ENCODE results near the gene XPR1. TPM values are rescaled to one million over a fixed set of nuclear protein-coding genes. Genes with fewer than 3 reads are reported as not detected.
"Not testable (repeated sequence)": the region's sequence is repeated elsewhere in the genome, so short reads cannot be mapped to it uniquely, and the experiment has no call there.

The XPR1 gene
- total and polyA plus RNA-seq, 2 of the 8 experiments (the other 6 are each of a cell fraction or from before 2014, with no cell fraction given): 28.6 to 43.9 TPM

DNA sequence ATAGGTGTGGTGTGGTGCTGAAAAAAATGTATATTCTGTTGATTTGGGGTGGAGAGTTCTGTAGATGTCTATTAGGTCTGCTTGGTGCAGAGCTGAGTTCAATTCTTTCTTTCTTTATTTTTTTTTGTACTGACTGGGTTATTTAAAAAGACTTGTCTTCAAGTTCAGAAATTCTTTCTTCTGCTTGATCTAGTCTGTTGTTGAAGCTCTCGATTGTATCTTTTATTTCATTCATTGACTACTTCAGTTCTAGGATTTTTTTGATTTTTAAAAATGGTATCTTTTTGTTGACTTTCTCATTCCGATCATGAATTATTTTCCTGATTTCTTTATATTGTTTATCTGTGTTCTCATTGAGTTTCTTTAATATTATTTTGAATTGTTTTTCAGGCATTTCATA is 70.6 kb downstream of the XPR1 start:
- not testable (repeated sequence) for H3K36me3 ChIP-seq (ENCODE audit: control insufficient read depth in 2 of 4, insufficient read depth in 4 of 4, low read length in 3 of 4); FAIRE-seq

DNA sequence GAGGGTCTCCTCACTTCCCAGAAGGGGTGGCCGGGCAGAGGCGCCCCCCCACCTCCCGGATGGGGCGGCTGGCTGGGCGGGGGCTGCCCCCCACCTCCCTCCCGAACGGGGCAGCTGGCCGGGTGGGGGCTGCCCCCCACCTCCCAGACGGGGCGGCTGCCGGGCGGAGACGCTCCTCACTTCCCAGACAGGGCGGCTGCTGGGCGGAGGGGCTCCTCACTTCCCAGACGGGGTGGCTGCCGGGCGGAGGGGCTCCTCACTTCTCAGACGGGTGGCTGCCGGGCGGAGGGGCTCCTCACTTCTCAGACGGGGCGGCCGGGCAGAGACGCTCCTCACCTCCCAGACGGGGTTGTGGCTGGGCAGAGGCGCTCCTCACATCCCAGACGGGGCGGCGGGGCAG is 78.9 kb downstream of the XPR1 start:
- H3K56ac ChIP-seq (replicated peaks; ENCODE audit: insufficient read length, low read depth, low read length); H2BK5ac ChIP-seq (ENCODE audit: low read depth, low read length); H2BK20ac ChIP-seq (ENCODE audit: low read length); H3K23me2 ChIP-seq (ENCODE audit: low read depth, low read length); POLR2A ChIA-PET (ENCODE audit: partially characterized antibody); H3K79me1 ChIP-seq (ENCODE audit: low read depth, low read length); H2BK12ac ChIP-seq (ENCODE audit: low read depth, low read length); H4K5ac ChIP-seq (ENCODE audit: insufficient read length, low read depth, low read length); H3K14ac ChIP-seq (ENCODE audit: insufficient read length); H3K4me3 ChIP-seq (ENCODE audit: extremely low read depth in 1 of 4, insufficient read depth in 2 of 4, low read depth in 3 of 4, low read length in 4 of 4); H2AFZ ChIP-seq (ENCODE audit: low read length); H3K79me2 ChIP-seq (ENCODE audit: control insufficient read depth in 1 of 2, insufficient read depth in 2 of 2, low read length in 2 of 2); H3K27me3 ChIP-seq (replicated peaks in 1 of 4; ENCODE audit: control insufficient read depth in 3 of 4, extremely low read depth in 1 of 4, insufficient read depth in 3 of 4, low read length in 3 of 4); H3K18ac ChIP-seq (ENCODE audit: extremely low read depth, low read length); H2AK5ac ChIP-seq (ENCODE audit: low read depth, low read length); DNase-seq (ENCODE audit: low read depth in 1 of 2, low spot score in 2 of 2); H4K20me1 ChIP-seq (replicated peaks in 1 of 2; ENCODE audit: control insufficient read depth in 1 of 2, insufficient read depth in 2 of 2, low read length in 2 of 2); H2BK120ac ChIP-seq (replicated peaks; ENCODE audit: low read depth, low read length); H3K9ac ChIP-seq (replicated peaks in 1 of 4; ENCODE audit: extremely low read depth in 1 of 4, low read depth in 3 of 4, low read length in 3 of 4); H4K8ac ChIP-seq (ENCODE audit: extremely low read depth, insufficient read depth, low read length); FAIRE-seq; H3K4me2 ChIP-seq (ENCODE audit: insufficient read depth in 1 of 2, low read depth in 2 of 2, low read length in 2 of 2); H4K91ac ChIP-seq (replicated peaks; ENCODE audit: insufficient read length, low read length); H3K27ac ChIP-seq (ENCODE audit: low read depth, low read length); H3K4me1 ChIP-seq (replicated peaks in 1 of 4; ENCODE audit: control insufficient read depth in 3 of 4, insufficient read depth in 4 of 4, low read length in 3 of 4); H3K23ac ChIP-seq (ENCODE audit: insufficient read length); H2BK15ac ChIP-seq (ENCODE audit: low read length); CTCF ChIA-PET (ENCODE audit: partially characterized antibody); H3K36me3 ChIP-seq (ENCODE audit: control insufficient read depth in 2 of 4, insufficient read depth in 4 of 4, low read length in 3 of 4); H3K4ac ChIP-seq (replicated peaks; ENCODE audit: insufficient read length, low read depth, low read length): not testable (repeated sequence)
- 100% methylated on average over 3 of the region's 30 CpGs; no CpG with 5 or more reads in 1 of the 2 experiments for WGBS, 2 experiments (ENCODE audit: extremely low coverage in 1 of 2, insufficient coverage in 1 of 2, insufficient read length in 1 of 2, insufficient replicate concordance in 2 of 2, low coverage in 1 of 2, low lambda C conversion rate in 2 of 2, missing lambda C conversion rate in 1 of 2)
- peaks cover 3 to 13% of the 10 kb centered on the region in 2 experiments; a peak in 3 of 4 replicates for H3K9me3 ChIP-seq (ENCODE audit: insufficient read depth in 2 of 2, low read depth in 1 of 2, low read length in 1 of 2)

More for the DNA sequence above, 70.6 kb downstream of the XPR1 start:
- H3K4me1 ChIP-seq (replicated peaks in 1 of 4; ENCODE audit: control insufficient read depth in 3 of 4, insufficient read depth in 4 of 4, low read length in 3 of 4); H3K9ac ChIP-seq (replicated peaks in 1 of 4; ENCODE audit: extremely low read depth in 1 of 4, low read depth in 3 of 4, low read length in 3 of 4); H3K23me2 ChIP-seq (ENCODE audit: low read depth, low read length); DNase-seq (ENCODE audit: low read depth in 1 of 2, low spot score in 2 of 2); H3K27ac ChIP-seq (ENCODE audit: low read depth, low read length); H4K5ac ChIP-seq (ENCODE audit: insufficient read length, low read depth, low read length); POLR2A ChIA-PET (ENCODE audit: partially characterized antibody); H3K18ac ChIP-seq (ENCODE audit: extremely low read depth, low read length); H3K27me3 ChIP-seq (replicated peaks in 1 of 4; ENCODE audit: control insufficient read depth in 3 of 4, extremely low read depth in 1 of 4, insufficient read depth in 3 of 4, low read length in 3 of 4); H3K14ac ChIP-seq (ENCODE audit: insufficient read length); H3K23ac ChIP-seq (ENCODE audit: insufficient read length); H2AFZ ChIP-seq (ENCODE audit: low read length); H3K4ac ChIP-seq (replicated peaks; ENCODE audit: insufficient read length, low read depth, low read length); H2BK120ac ChIP-seq (replicated peaks; ENCODE audit: low read depth, low read length); H4K91ac ChIP-seq (replicated peaks; ENCODE audit: insufficient read length, low read length); H2BK12ac ChIP-seq (ENCODE audit: low read depth, low read length); H4K8ac ChIP-seq (ENCODE audit: extremely low read depth, insufficient read depth, low read length); H3K9me3 ChIP-seq (ENCODE audit: insufficient read depth in 2 of 2, low read depth in 1 of 2, low read length in 1 of 2); H2BK20ac ChIP-seq (ENCODE audit: low read length); H4K20me1 ChIP-seq (replicated peaks in 1 of 2; ENCODE audit: control insufficient read depth in 1 of 2, insufficient read depth in 2 of 2, low read length in 2 of 2); H2BK15ac ChIP-seq (ENCODE audit: low read length); H3K79me1 ChIP-seq (ENCODE audit: low read depth, low read length); H3K56ac ChIP-seq (replicated peaks; ENCODE audit: insufficient read length, low read depth, low read length); H2AK5ac ChIP-seq (ENCODE audit: low read depth, low read length); H3K4me3 ChIP-seq (ENCODE audit: extremely low read depth in 1 of 4, insufficient read depth in 2 of 4, low read depth in 3 of 4, low read length in 4 of 4); H3K4me2 ChIP-seq (ENCODE audit: insufficient read depth in 1 of 2, low read depth in 2 of 2, low read length in 2 of 2); H2BK5ac ChIP-seq (ENCODE audit: low read depth, low read length): not testable (repeated sequence)
- 90% methylated on average over 2 of the region's 2 CpGs; no CpG with 5 or more reads in 1 of the 2 experiments for WGBS, 2 experiments (ENCODE audit: extremely low coverage in 1 of 2, insufficient coverage in 1 of 2, insufficient read length in 1 of 2, insufficient replicate concordance in 2 of 2, low coverage in 1 of 2, low lambda C conversion rate in 2 of 2, missing lambda C conversion rate in 1 of 2)
- CTCF ChIA-PET (ENCODE audit: partially characterized antibody): interaction anchor here (0.6 kb wide), 1 partner anchor 11 kb away, joined by 3 read pairs; no protein-coding TSS in a partner anchor
- H3K79me2 ChIP-seq (ENCODE audit: control insufficient read depth in 1 of 2, insufficient read depth in 2 of 2, low read length in 2 of 2): peaks cover 0 to 30% of the 10 kb centered on the region in 2 experiments; a peak in 3 of 4 replicates

All from H1 (cell line).